H1 (cell line): ENCODE results near the gene CCDC12. TPM values are rescaled to one million over a fixed set of nuclear protein-coding genes. Genes with fewer than 3 reads are reported as not detected.

ENCODE experiments used
- CTCF ChIA-PET: fragments of 300-600 bp; sonication (Branson Sonifier 250); formaldehyde crosslinking; loops from one replicate; lab custom pipeline; 2021; ENCODE audit not compliant: partially characterized antibody; lab: Charles Lee
- POLR2A ChIA-PET: fragments of 300-600 bp; sonication (Branson Sonifier 250); formaldehyde crosslinking; loops from one replicate; lab custom pipeline; 2021; ENCODE audit warnings: inconsistent platforms; ENCODE audit not compliant: partially characterized antibody; lab: Charles Lee
- DNase-seq, 2 experiments: peaks; one replicate each; pipeline versions ENCODE4 v3.0.0 to v3.0.0-alpha.2; 2010 to 2022; ENCODE audit warnings: low spot score in 2 of 2, low read depth in 1 of 2, mixed read lengths in 1 of 2
- FAIRE-seq: peaks from 2 replicates; lab custom pipeline; 2011; peaks lifted over from hg19 to GRCh38; lab: Jason Lieb, UNC
- H2AFZ ChIP-seq: 2 replicates; pipeline ENCODE4 v1.8.1; 2012; ENCODE audit warnings: low read length, inconsistent platforms
- H2AK5ac ChIP-seq: 2 replicates; pipeline ENCODE4 v1.6.1; 2013; ENCODE audit warnings: low read depth, low read length
- H2BK120ac ChIP-seq: replicated peaks from 2 replicates; pipeline ENCODE3; 2013; ENCODE audit warnings: low read depth, low read length, inconsistent platforms
- H2BK12ac ChIP-seq: 2 replicates; pipeline ENCODE4 v1.6.1; 2013; ENCODE audit warnings: low read depth, low read length
- H2BK15ac ChIP-seq: 2 replicates; pipeline ENCODE4 v1.6.1; 2013; ENCODE audit warnings: low read length
- H2BK20ac ChIP-seq: 2 replicates; pipeline ENCODE4 v1.6.1; 2013; ENCODE audit warnings: low read length
- H2BK5ac ChIP-seq: 2 replicates; pipeline ENCODE4 v1.6.1; 2013; ENCODE audit warnings: low read depth, low read length
- H3K14ac ChIP-seq: 2 replicates; pipeline ENCODE4 v1.6.1; 2013; ENCODE audit warnings: inconsistent platforms; ENCODE audit not compliant: insufficient read length
- H3K18ac ChIP-seq: 2 replicates; pipeline ENCODE4 v1.6.1; 2013; ENCODE audit warnings: low read length; ENCODE audit errors: extremely low read depth
- H3K23ac ChIP-seq: 2 replicates; pipeline ENCODE4 v1.6.1; 2013; ENCODE audit warnings: inconsistent platforms; ENCODE audit not compliant: insufficient read length
- H3K23me2 ChIP-seq: 2 replicates; pipeline ENCODE4 v1.6.1; 2013; ENCODE audit warnings: low read depth, low read length
- H3K27ac ChIP-seq: 2 replicates; pipeline ENCODE4 v1.6.1; 2011; ENCODE audit warnings: low read depth, low read length, inconsistent platforms
- H3K27me3 ChIP-seq, 4 experiments: replicated peaks in 1 of 4; 1 replicate in 1 of 4; 2 replicates in 3 of 4; pipeline versions ENCODE4 v1.6.1 to v1.8.1; 2011 to 2013; ENCODE audit warnings: low read length in 3 of 4, mild to moderate bottlenecking in 3 of 4, inconsistent platforms in 2 of 4, mixed read lengths in 2 of 4, moderate library complexity in 1 of 4; ENCODE audit not compliant: control insufficient read depth in 3 of 4, insufficient read depth in 3 of 4; ENCODE audit errors: extremely low read depth in 1 of 4
- H3K36me3 ChIP-seq, 4 experiments: 2 replicates each; pipeline versions ENCODE4 v1.6.1 to v1.8.1; 2011 to 2013; ENCODE audit warnings: mild to moderate bottlenecking in 4 of 4, low read length in 3 of 4, moderate library complexity in 2 of 4, control low read depth in 1 of 4, inconsistent platforms in 1 of 4; ENCODE audit not compliant: insufficient read depth in 4 of 4, control insufficient read depth in 2 of 4
- H3K4ac ChIP-seq: replicated peaks from 2 replicates; pipeline ENCODE3; 2013; ENCODE audit warnings: low read length, low read depth, mixed read lengths, inconsistent platforms; ENCODE audit not compliant: insufficient read length
- H3K4me1 ChIP-seq, 4 experiments: replicated peaks in 1 of 4; 1 replicate in 1 of 4; 2 replicates in 3 of 4; pipeline versions ENCODE4 v1.6.1 to v1.8.1; 2011 to 2013; ENCODE audit warnings: low read length in 3 of 4, inconsistent platforms in 2 of 4, mixed read lengths in 1 of 4; ENCODE audit not compliant: insufficient read depth in 4 of 4, control insufficient read depth in 3 of 4
- H3K4me2 ChIP-seq, 2 experiments: 2 replicates each; pipeline versions ENCODE4 v1.6.1 to v1.8.1; 2011 to 2013; ENCODE audit warnings: low read depth in 2 of 2, low read length in 2 of 2, control low read depth in 1 of 2, inconsistent platforms in 1 of 2, mild to moderate bottlenecking in 1 of 2; ENCODE audit not compliant: insufficient read depth in 1 of 2
- H3K4me3 ChIP-seq, 4 experiments: fragments of 200-600, 300-600 bp in 1 of 4; sonication (generic), shearing (Covaris generic), sonication (Bioruptor Twin) in 1 of 4; 2 replicates each; pipeline versions ENCODE4 v1.5.1 to v1.8.1; 2011 to 2016; ENCODE audit warnings: low read length in 4 of 4, low read depth in 3 of 4, control low read depth in 2 of 4, inconsistent platforms in 2 of 4, mild to moderate bottlenecking in 2 of 4, mixed read lengths in 1 of 4, moderate library complexity in 1 of 4; ENCODE audit not compliant: insufficient read depth in 2 of 4; ENCODE audit errors: extremely low read depth in 1 of 4
- H3K56ac ChIP-seq: replicated peaks from 2 replicates; pipeline ENCODE3; 2013; ENCODE audit warnings: low read depth, mild to moderate bottlenecking, mixed read lengths, low read length, inconsistent platforms; ENCODE audit not compliant: insufficient read length
- H3K79me1 ChIP-seq: 2 replicates; pipeline ENCODE4 v1.6.1; 2013; ENCODE audit warnings: low read depth, low read length, control low read depth
- H3K79me2 ChIP-seq, 2 experiments: 2 replicates each; pipeline versions ENCODE4 v1.6.1 to v1.8.1; 2012 to 2013; ENCODE audit warnings: low read length in 2 of 2, mild to moderate bottlenecking in 2 of 2, inconsistent platforms in 1 of 2; ENCODE audit not compliant: insufficient read depth in 2 of 2, control insufficient read depth in 1 of 2
- H3K9ac ChIP-seq, 4 experiments: replicated peaks in 1 of 4; 1 replicate in 1 of 4; 2 replicates in 3 of 4; pipeline versions ENCODE4 v1.6.1 to v1.8.1; 2011 to 2013; ENCODE audit warnings: low read depth in 3 of 4, low read length in 3 of 4, control low read depth in 2 of 4, mild to moderate bottlenecking in 2 of 4, moderate library complexity in 2 of 4, inconsistent platforms in 1 of 4; ENCODE audit errors: extremely low read depth in 1 of 4
- H3K9me3 ChIP-seq, 2 experiments: 2 replicates each; pipeline versions ENCODE4 v1.6.1 to v1.8.1; 2012 to 2013; ENCODE audit warnings: mild to moderate bottlenecking in 2 of 2, moderate library complexity in 2 of 2, control low read depth in 1 of 2, inconsistent platforms in 1 of 2, low read depth in 1 of 2, low read length in 1 of 2, mixed read lengths in 1 of 2; ENCODE audit not compliant: insufficient read depth in 2 of 2
- H4K20me1 ChIP-seq, 2 experiments: replicated peaks in 1 of 2; 2 replicates each; pipeline versions ENCODE3 to v1.8.1; 2011 to 2013; ENCODE audit warnings: inconsistent platforms in 2 of 2, low read length in 2 of 2, mild to moderate bottlenecking in 1 of 2; ENCODE audit not compliant: insufficient read depth in 2 of 2, control insufficient read depth in 1 of 2
- H4K5ac ChIP-seq: 2 replicates; pipeline ENCODE4 v1.6.1; 2013; ENCODE audit warnings: low read length, low read depth, mixed read lengths, inconsistent platforms; ENCODE audit not compliant: insufficient read length
- H4K8ac ChIP-seq: 2 replicates; pipeline ENCODE4 v1.8.0; 2013; ENCODE audit warnings: mild to moderate bottlenecking, moderate library complexity, low read length, inconsistent platforms; ENCODE audit not compliant: insufficient read depth; ENCODE audit errors: extremely low read depth
- H4K91ac ChIP-seq: replicated peaks from 2 replicates; pipeline ENCODE3; 2013; ENCODE audit warnings: low read length, mixed read lengths, inconsistent platforms; ENCODE audit not compliant: insufficient read length
- ATF2 ChIP-seq: IDR thresholded peaks from 2 replicates; pipeline ENCODE4 v1.6.1; 2012; ENCODE audit warnings: low read length, inconsistent platforms
- BACH1 ChIP-seq: IDR thresholded peaks from 2 replicates; pipeline ENCODE4 v1.6.1; 2012; ENCODE audit warnings: low read length, improper control_type of control experiment
- CHD2 ChIP-seq: IDR thresholded peaks from 2 replicates; pipeline ENCODE4 v1.6.1; 2012; ENCODE audit warnings: low read length, improper control_type of control experiment
- EZH2 ChIP-seq: fragments of 200-600 bp; sonication (generic); IDR thresholded peaks from 2 replicates; pipeline ENCODE4 v1.7.1; 2012; ENCODE audit warnings: low read depth, mild to moderate bottlenecking, moderate library complexity, low read length, inconsistent platforms; ENCODE audit not compliant: severe bottlenecking
- GTF2F1 ChIP-seq: IDR thresholded peaks from 2 replicates; pipeline ENCODE4 v1.6.1; 2012; ENCODE audit warnings: low read depth, low read length, improper control_type of control experiment, borderline replicate concordance
- JUN ChIP-seq: IDR thresholded peaks from 2 replicates; pipeline ENCODE4 v1.6.1; 2011; ENCODE audit warnings: low read depth, mild to moderate bottlenecking, improper control_type of control experiment, low read length
- JUND ChIP-seq: IDR thresholded peaks from 2 replicates; pipeline ENCODE4 v1.6.1; 2011; ENCODE audit warnings: mild to moderate bottlenecking, improper control_type of control experiment, low read length
- RXRA ChIP-seq: IDR thresholded peaks from 2 replicates; pipeline ENCODE4 v1.6.1; 2011; ENCODE audit warnings: low read depth, mild to moderate bottlenecking, low read length, moderate library complexity; ENCODE audit not compliant: insufficient read depth
- WGBS, 2 experiments: shearing (Covaris generic) in 1 of 2; methylation state at CpG; one replicate each; pipeline versions ENCODE4 v1.1.6 to v1.1.7; 2013 to 2015; ENCODE audit warnings: low lambda C conversion rate in 2 of 2, mixed read lengths in 2 of 2, inconsistent platforms in 1 of 2, low coverage in 1 of 2, missing lambda C conversion rate in 1 of 2; ENCODE audit not compliant: insufficient replicate concordance in 2 of 2, insufficient coverage in 1 of 2, insufficient read length in 1 of 2; ENCODE audit errors: extremely low coverage in 1 of 2, missing lambda C conversion rate in 1 of 2; 5-methylcytosine and 5-hydroxymethylcytosine counted together
- polyA plus RNA-seq, 7 experiments: library from polyadenylated mRNA; depleted of rRNA in 3 of 7; stranded (reverse) in 5 of 7; unstranded in 2 of 7; fragments of >200 nt in 5 of 7; fragments of 200-250 nt in 2 of 7; gene quantifications; 1 replicate in 5 of 7; 2 replicates in 1 of 7; 4 replicates in 1 of 7; pipeline versions ENCODE4 v1.2.1 to v1.2.3, GENCODE V29; 2011 to 2013; ENCODE audit warnings: missing spikeins in 2 of 7, mixed read lengths in 2 of 7
- total RNA-seq: library from RNA; stranded (reverse); fragmentation: NEBNext Ultra II Directional; extraction: Animal tissue kit (Norgen Biotek cat#: 25700); gene quantifications from 2 replicates; pipeline ENCODE4 v1.2.1, GENCODE V29; 2021
- TF ChIP-seq, protein P1 (sequence below): IDR thresholded peaks from 2 replicates; pipeline ENCODE4 v1.6.1; 2011; ENCODE audit warnings: low read length, improper control_type of control experiment

Gene CCDC12
- total and polyA plus RNA-seq, 2 of the 8 experiments (the other 6 are each of a cell fraction or from before 2014, with no cell fraction given) = 29.5 to 41.3 TPM

GRCh38 chr3:46946416-46946815 lies 30.1 kb downstream of the CCDC12 start:
- Histone ChIP-seq H3K14ac (no peak overlapping the region), H2BK5ac (no peak overlapping the region), H3K9me3 (no peaks in the 10 kb centered on the region), H2AFZ (no peak overlapping the region), H3K27me3 (no peaks in the 10 kb centered on the region), H2BK120ac (no peak overlapping the region), H2BK20ac (no peak overlapping the region), H3K79me2 (peaks cover 12 to 98% of the 10 kb centered on the region in 2 experiments), H3K36me3 (no peaks in the 10 kb centered on the region; a peak in 1 of 8 replicates), H4K20me1 (peaks cover 54 to 59% of the 10 kb centered on the region in 2 experiments), H3K79me1 (peaks cover 49% of the 10 kb centered on the region), H3K9ac (no peak overlapping the region), H2BK15ac (no peak overlapping the region), H3K4me3 (no peak overlapping the region), H4K91ac (no peak overlapping the region), H2AK5ac (no peak overlapping the region), H3K56ac (no peak overlapping the region)
- POLR2A ChIA-PET = interaction anchor here (1.5 to 2.3 kb wide), 2 partner anchors 8 to 33 kb away, joined by 3 to 6 read pairs; partner anchors contain the start of gene NBEAL2
- no peak for DNase-seq
- 89% methylated on average over 6 of the region's 6 CpGs; no CpG with 5 or more reads in 1 of the 2 experiments for WGBS, 2 experiments
- no peak for FAIRE-seq
- no peak for TF ChIP-seq GTF2F1
- TF ChIP-seq, protein P1, sequence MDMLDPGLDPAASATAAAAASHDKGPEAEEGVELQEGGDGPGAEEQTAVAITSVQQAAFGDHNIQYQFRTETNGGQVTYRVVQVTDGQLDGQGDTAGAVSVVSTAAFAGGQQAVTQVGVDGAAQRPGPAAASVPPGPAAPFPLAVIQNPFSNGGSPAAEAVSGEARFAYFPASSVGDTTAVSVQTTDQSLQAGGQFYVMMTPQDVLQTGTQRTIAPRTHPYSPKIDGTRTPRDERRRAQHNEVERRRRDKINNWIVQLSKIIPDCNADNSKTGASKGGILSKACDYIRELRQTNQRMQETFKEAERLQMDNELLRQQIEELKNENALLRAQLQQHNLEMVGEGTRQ = no peak
- TF ChIP-seq JUN = no peak
- TF ChIP-seq CHD2 = no peak
- no peak for TF ChIP-seq EZH2
- TF ChIP-seq BACH1 = no peak
- TF ChIP-seq JUND = no peak
- no peak for TF ChIP-seq ATF2
- TF ChIP-seq RXRA = no peak
- TF ChIP-seq, all 59 proteins: peak for 0
- H4K8ac ChIP-seq = peak overlapping the region; percentile 12; the same call in 1 of the 2 replicates
- no peak overlapping the region for H3K18ac ChIP-seq
- H3K4ac ChIP-seq = no peak overlapping the region
- H3K23ac ChIP-seq = no peak overlapping the region
- no peaks in the 10 kb centered on the region; the same call in 1 of the 2 replicates for H3K23me2 ChIP-seq
- H3K4me2 ChIP-seq = no peak overlapping the region
- no peak overlapping the region for H3K27ac ChIP-seq
- no peak overlapping the region for H2BK12ac ChIP-seq
- H4K5ac ChIP-seq = no peak overlapping the region
- H3K4me1 ChIP-seq = peaks cover 5 to 17% (median 12%) of the 10 kb centered on the region in 4 experiments
- CTCF ChIA-PET = interaction anchor here (0.9 to 2.7 kb wide), 4 partner anchors 10 to 52 kb away, joined by 3 to 7 read pairs (median 4); no protein-coding TSS in a partner anchor
